AG04450 (cell line): ENCODE results near the gene WDR93. TPM values are rescaled to one million over a fixed set of nuclear protein-coding genes. Genes with fewer than 3 reads are reported as not detected.

Experiments
- CTCF ChIA-PET: fragments of 300-600, 350-600 bp; formaldehyde crosslinking; extraction: SDS; loops from one replicate; lab custom pipeline; 2022; ENCODE audit warnings: antibody characterized with exemption, inconsistent platforms; lab: Charles Lee
- POLR2A ChIA-PET: fragments of 350-600 bp; formaldehyde crosslinking; extraction: SDS; loops from one replicate; lab custom pipeline; 2021; ENCODE audit warnings: antibody characterized with exemption, inconsistent platforms; lab: Yijun Ruan, JAX
- DNase-seq: peaks from one replicate; pipeline ENCODE4 v3.0.0-alpha.2; 2011; ENCODE audit warnings: low read depth, low spot score
- H3K27ac ChIP-seq: one replicate; pipeline ENCODE4 v1.5.1; 2012; ENCODE audit warnings: low read depth, low read length, control low read depth
- H3K27me3 ChIP-seq: one replicate; pipeline ENCODE4 v1.6.0; 2012; ENCODE audit warnings: low read length; ENCODE audit not compliant: control insufficient read depth, insufficient read depth
- H3K4me3 ChIP-seq: 2 replicates; pipeline ENCODE4 v1.5.1; 2011; ENCODE audit warnings: mild to moderate bottlenecking, low read depth, low read length, control low read depth
- H3K9me3 ChIP-seq: 2 replicates; pipeline ENCODE4 v1.5.1; 2012; ENCODE audit warnings: low read length; ENCODE audit not compliant: control insufficient read depth, insufficient read depth
- polyA plus RNA-seq: library from polyadenylated mRNA; depleted of rRNA; stranded (reverse); fragments of >200 nt; gene quantifications from 2 replicates; pipeline ENCODE4 v1.2.3, GENCODE V29; 2011
- TF ChIP-seq, protein P1 (sequence below): IDR thresholded peaks from 2 replicates; pipeline ENCODE4 v1.5.1; 2011; ENCODE audit warnings: low read depth, low read length, control low read depth, inconsistent platforms

WDR93 gene
- polyA plus RNA-seq, 1 experiment: 0.05 TPM

- Histone ChIP-seq H3K9me3 (no peaks in the 10 kb centered on the region; the same call in 1 of the 2 replicates), H3K27me3 (no peaks in the 10 kb centered on the region), H3K4me3 (no peak overlapping the region), H3K27ac (peak overlapping the region; percentile 31)
- DNase-seq: no peak
- CTCF ChIA-PET: interaction anchor here (1.1 to 6.9 kb wide), 5 partner anchors 10 to 107 kb away, joined by 3 to 58 read pairs (median 12); no protein-coding TSS in a partner anchor
- POLR2A ChIA-PET: no interaction called here
- TF ChIP-seq, protein P1, sequence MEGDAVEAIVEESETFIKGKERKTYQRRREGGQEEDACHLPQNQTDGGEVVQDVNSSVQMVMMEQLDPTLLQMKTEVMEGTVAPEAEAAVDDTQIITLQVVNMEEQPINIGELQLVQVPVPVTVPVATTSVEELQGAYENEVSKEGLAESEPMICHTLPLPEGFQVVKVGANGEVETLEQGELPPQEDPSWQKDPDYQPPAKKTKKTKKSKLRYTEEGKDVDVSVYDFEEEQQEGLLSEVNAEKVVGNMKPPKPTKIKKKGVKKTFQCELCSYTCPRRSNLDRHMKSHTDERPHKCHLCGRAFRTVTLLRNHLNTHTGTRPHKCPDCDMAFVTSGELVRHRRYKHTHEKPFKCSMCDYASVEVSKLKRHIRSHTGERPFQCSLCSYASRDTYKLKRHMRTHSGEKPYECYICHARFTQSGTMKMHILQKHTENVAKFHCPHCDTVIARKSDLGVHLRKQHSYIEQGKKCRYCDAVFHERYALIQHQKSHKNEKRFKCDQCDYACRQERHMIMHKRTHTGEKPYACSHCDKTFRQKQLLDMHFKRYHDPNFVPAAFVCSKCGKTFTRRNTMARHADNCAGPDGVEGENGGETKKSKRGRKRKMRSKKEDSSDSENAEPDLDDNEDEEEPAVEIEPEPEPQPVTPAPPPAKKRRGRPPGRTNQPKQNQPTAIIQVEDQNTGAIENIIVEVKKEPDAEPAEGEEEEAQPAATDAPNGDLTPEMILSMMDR: no peak
Observed at GRCh38 chr15:89770041-89770440, 79.4 kb downstream of the WDR93 start.

GRCh38 chr15:89772932-89773583, 82.4 kb downstream of the WDR93 start:
- Histone ChIP-seq H3K27me3 (no peaks in the 10 kb centered on the region), H3K27ac (peak overlapping the region; percentile 11), H3K4me3 (no peak overlapping the region), H3K9me3 (no peaks in the 10 kb centered on the region; the same call in 1 of the 2 replicates)
- CTCF ChIA-PET: interaction anchor here (0.9 to 6.9 kb wide), 5 partner anchors 13 to 115 kb away, joined by 3 to 58 read pairs (median 5); no protein-coding TSS in a partner anchor
- TF ChIP-seq, protein P1: peak; percentile 46
- POLR2A ChIA-PET: interaction anchor here (0.6 kb wide), 1 partner anchor 415 kb away, joined by 3 read pairs; no protein-coding TSS in a partner anchor
- DNase-seq: no peak

DNA sequence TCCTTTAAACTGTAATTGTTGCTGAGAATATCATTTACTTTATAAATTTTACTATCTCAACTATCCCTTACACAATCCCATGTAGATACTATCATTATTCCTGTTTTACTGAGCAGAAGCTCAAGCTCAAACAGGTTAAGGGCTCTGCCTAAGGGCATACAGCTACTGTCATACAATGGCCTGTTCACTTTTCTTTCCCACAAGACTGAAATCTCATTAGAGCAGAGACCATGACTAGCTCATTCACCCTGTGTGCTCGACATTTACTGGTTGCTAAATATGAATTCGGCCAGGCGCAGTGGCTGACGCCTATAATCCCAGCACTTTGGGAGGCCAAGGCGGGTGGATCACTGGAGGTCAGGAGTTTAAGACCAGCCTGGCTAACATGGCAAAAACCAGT, 83.9 kb downstream of the WDR93 start:
- POLR2A ChIA-PET: no interaction called here
- CTCF ChIA-PET: interaction anchor here (0.6 to 6.9 kb wide), 3 partner anchors 15 to 197 kb away, joined by 3 to 58 read pairs (median 29); no protein-coding TSS in a partner anchor

DNA sequence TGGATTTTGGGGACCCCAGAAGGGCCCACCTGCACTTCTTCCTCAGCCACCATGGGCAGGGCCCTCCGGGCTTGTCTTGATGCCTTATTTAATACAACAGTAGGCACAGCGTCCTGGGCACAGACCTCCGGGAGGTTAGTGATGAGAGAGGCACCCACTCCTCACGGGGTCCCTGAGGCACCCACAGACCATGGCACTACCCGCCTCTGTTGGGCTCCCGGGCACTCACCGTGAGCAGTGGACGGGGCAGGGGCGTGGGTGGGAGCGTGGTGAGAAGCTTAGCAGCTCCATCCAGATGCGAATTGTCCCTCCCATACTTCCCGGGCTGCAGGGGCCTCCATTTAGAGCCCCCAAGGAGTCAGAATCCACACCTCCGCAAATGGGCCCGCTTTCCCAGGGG, 85.2 kb downstream of the WDR93 start:
- TF ChIP-seq, protein P1: no peak
- H3K27ac ChIP-seq: no peak overlapping the region
- no peaks in the 10 kb centered on the region for H3K27me3 ChIP-seq
- H3K9me3 ChIP-seq: no peaks in the 10 kb centered on the region; the same call in 1 of the 2 replicates
- H3K4me3 ChIP-seq: peak overlapping the region; percentile 57
- ChIA-PET CTCF (interaction anchor here (1.0 to 6.9 kb wide), 4 partner anchors 16 to 112 kb away, joined by 3 to 58 read pairs (median 16); no protein-coding TSS in a partner anchor), POLR2A (no interaction called here)
- DNase-seq: no peak

More for the DNA sequence above, 83.9 kb downstream of the WDR93 start:
- Histone ChIP-seq H3K27me3 (no peaks in the 10 kb centered on the region), H3K4me3 (no peak overlapping the region), H3K27ac (no peak overlapping the region), H3K9me3 (no peaks in the 10 kb centered on the region; the same call in 1 of the 2 replicates)
- DNase-seq: no peak
- TF ChIP-seq, protein P1: no peak
